ENCODE data around the gene CYP19A1.

DNA sequence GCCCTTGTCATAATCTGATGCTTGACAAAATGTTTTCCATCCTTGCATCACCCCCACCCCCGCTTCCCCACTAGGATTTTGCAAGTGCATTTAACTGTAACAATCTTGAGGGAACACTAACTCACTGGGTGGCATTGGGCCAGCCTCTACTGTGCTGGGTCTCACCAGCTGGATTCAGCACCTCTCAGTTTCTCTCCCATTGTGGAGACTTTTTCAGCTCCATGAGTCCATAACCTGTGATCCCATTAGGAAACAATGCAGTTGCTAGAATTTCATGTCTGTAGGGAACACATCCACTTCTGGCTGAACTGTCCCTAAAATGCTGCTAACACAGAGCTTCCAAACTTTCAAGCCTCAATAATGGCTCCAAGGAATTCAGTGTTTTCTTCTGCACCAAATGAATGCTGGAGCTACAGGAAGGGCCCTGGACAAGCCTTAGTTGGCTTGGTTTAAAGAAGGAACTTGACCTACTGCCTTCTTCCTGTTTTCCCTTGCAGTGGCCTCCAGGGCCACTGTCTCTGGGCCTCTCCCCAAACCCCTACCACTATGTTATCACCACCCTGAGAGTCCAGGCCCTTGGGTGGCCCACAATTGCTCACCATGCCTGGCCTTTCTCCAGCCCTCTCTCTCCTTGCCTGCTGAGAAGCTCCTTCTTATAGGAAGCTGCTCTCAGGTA lies 15.6 kb downstream of the CYP19A1 start:
- TF ChIP-seq, protein P1, sequence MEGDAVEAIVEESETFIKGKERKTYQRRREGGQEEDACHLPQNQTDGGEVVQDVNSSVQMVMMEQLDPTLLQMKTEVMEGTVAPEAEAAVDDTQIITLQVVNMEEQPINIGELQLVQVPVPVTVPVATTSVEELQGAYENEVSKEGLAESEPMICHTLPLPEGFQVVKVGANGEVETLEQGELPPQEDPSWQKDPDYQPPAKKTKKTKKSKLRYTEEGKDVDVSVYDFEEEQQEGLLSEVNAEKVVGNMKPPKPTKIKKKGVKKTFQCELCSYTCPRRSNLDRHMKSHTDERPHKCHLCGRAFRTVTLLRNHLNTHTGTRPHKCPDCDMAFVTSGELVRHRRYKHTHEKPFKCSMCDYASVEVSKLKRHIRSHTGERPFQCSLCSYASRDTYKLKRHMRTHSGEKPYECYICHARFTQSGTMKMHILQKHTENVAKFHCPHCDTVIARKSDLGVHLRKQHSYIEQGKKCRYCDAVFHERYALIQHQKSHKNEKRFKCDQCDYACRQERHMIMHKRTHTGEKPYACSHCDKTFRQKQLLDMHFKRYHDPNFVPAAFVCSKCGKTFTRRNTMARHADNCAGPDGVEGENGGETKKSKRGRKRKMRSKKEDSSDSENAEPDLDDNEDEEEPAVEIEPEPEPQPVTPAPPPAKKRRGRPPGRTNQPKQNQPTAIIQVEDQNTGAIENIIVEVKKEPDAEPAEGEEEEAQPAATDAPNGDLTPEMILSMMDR (IDR thresholded peaks at IDR 0.05; ENCODE audit: low read depth, low read length): no peak
- TF ChIP-seq EZH2phosphoT487 (IDR thresholded peaks at IDR 0.05; ENCODE audit: low read depth): no peak

Measured in OCI-LY3 (cell line).